GM12878 (cell line): ENCODE results near the gene SELENOH.

Experiments
- CHD2 ChIP-seq: IDR thresholded peaks from 2 replicates; pipeline ENCODE4 v1.6.1; 2011; ENCODE audit warnings: low read depth, low read length, improper control_type of control experiment, borderline replicate concordance
- NR2C1 ChIP-seq: fragments of 450-650 bp; IDR thresholded peaks from 2 replicates; pipeline ENCODE4 v1.6.1; 2017; ENCODE audit warnings: antibody characterized with exemption, mild to moderate bottlenecking, moderate library complexity
- POLR2AphosphoS5 ChIP-seq: IDR thresholded peaks from 2 replicates; pipeline ENCODE4 v1.6.1; 2011; ENCODE audit warnings: mild to moderate bottlenecking, low read length, inconsistent platforms
- TF ChIP-seq, protein P1 (sequence below), 3 experiments: IDR thresholded peaks in 2 of 3; conservative IDR thresholded peaks in 1 of 3; 2 replicates each; pipeline ENCODE4 v1.5.1; 2011; ENCODE audit warnings: low read depth in 3 of 3, low read length in 3 of 3, mild to moderate bottlenecking in 3 of 3, control low read depth in 2 of 3, moderate library complexity in 2 of 3, inconsistent platforms in 1 of 3, mixed read lengths in 1 of 3; ENCODE audit not compliant: control insufficient read depth in 2 of 3, insufficient read depth in 1 of 3; ENCODE audit errors: extremely low read depth in 1 of 3
- TF ChIP-seq, protein P2 (sequence below): IDR thresholded peaks from 2 replicates; pipeline ENCODE4 v1.6.1; 2012; ENCODE audit warnings: low read depth, low read length, improper control_type of control experiment

DNA sequence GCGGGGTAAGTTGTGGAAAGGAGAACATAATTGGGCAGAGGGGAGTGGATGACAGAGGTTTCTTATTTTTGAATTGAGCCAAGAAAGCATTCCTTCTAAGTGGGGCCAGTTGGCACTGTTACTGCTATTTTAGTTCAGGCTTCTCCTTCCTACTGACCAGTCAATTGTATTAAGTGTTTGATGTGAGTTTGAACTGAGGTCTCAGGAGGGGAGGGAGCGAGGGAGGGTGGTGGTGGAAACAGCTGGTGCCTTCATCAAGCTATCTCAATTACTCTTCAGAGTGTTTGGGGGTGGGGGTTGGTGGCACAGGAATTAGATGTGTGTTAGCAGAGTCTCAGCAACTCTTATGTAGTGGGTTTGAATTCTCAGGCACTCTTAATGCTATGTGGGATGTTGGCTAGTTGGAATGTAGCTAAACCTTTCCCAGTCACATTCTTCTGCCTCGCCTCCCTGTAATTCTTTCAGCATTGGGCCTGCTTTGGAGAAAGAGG is 34.8 kb downstream of the SELENOH start:
- TF ChIP-seq, protein P1, sequence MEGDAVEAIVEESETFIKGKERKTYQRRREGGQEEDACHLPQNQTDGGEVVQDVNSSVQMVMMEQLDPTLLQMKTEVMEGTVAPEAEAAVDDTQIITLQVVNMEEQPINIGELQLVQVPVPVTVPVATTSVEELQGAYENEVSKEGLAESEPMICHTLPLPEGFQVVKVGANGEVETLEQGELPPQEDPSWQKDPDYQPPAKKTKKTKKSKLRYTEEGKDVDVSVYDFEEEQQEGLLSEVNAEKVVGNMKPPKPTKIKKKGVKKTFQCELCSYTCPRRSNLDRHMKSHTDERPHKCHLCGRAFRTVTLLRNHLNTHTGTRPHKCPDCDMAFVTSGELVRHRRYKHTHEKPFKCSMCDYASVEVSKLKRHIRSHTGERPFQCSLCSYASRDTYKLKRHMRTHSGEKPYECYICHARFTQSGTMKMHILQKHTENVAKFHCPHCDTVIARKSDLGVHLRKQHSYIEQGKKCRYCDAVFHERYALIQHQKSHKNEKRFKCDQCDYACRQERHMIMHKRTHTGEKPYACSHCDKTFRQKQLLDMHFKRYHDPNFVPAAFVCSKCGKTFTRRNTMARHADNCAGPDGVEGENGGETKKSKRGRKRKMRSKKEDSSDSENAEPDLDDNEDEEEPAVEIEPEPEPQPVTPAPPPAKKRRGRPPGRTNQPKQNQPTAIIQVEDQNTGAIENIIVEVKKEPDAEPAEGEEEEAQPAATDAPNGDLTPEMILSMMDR (IDR thresholded peaks at IDR 0.05 in 2 of 3, conservative IDR thresholded peaks at IDR 0.05 in 1 of 3; ENCODE audit: control insufficient read depth in 2 of 3, extremely low read depth in 1 of 3, insufficient read depth in 1 of 3, low read depth in 3 of 3, low read length in 3 of 3), result no peak
- TF ChIP-seq NR2C1 (no peak), CHD2 (no peak), POLR2AphosphoS5 (no peak)
- TF ChIP-seq, protein P2, sequence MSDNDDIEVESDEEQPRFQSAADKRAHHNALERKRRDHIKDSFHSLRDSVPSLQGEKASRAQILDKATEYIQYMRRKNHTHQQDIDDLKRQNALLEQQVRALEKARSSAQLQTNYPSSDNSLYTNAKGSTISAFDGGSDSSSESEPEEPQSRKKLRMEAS, result no peak
